PC-3 (cell line): Measurements from ENCODE around the gene BAIAP2.

Experiments used
- CTCF ChIP-seq: fragments of 300-600 bp; sonication (generic); conservative IDR thresholded peaks from 2 replicates; pipeline ENCODE4 v1.5.1; 2017; ENCODE audit warnings: antibody characterized with exemption, low read depth, mild to moderate bottlenecking, low read length
- EZH2 ChIP-seq: fragments of 300-600 bp; sonication (generic); IDR thresholded peaks from one replicate; pipeline ENCODE4 v1.6.1; 2017; ENCODE audit warnings: antibody characterized with exemption, mild to moderate bottlenecking, low read length; ENCODE audit not compliant: unreplicated experiment

GRCh38 chr17:81060416-81060815, 25.5 kb downstream of the BAIAP2 start:
- no peak for TF ChIP-seq CTCF
- TF ChIP-seq EZH2, result no peak
